ENCODE data around the gene WDR5B. TPM values are rescaled to one million over a fixed set of nuclear protein-coding genes. Genes with fewer than 3 reads are reported as not detected.
"Not testable (repeated sequence)": the region's sequence is repeated elsewhere in the genome, so short reads cannot be mapped to it uniquely, and the experiment has no call there.

The WDR5B gene
- total and polyA plus RNA-seq, 5 experiments from 2014 or later, result 1.2 to 12.7 (median 2.2) TPM

- Mint-ChIP-seq H3K4me1 (peaks cover 19 to 44% (median 37%) of the 10 kb centered on the region in 4 donors), H3K9me3 (no peaks in the 10 kb centered on the region), H3K4me3 (no peak overlapping the region), H3K36me3 (peaks cover 0 to 29% (median 0%) of the 10 kb centered on the region in 3 donors), H3K27ac (peak overlapping the region in 1 of 10 donors; percentile 80), H3K27me3 (no peaks in the 10 kb centered on the region)
- POLR2A ChIA-PET, result interaction anchor here (0.8 to 1.1 kb wide), 2 partner anchors 21 to 28 kb away, joined by 3 to 5 read pairs; no protein-coding TSS in a partner anchor
- no peak for ATAC-seq
- no peak for DNase-seq
Measured at GRCh38 chr3:122389197-122389596, 26.7 kb downstream of the WDR5B start.

- DNase-seq (no peak), ATAC-seq (no peak)
- no peak overlapping the region for H3K4me3 Mint-ChIP-seq
- H3K36me3 Mint-ChIP-seq, result peaks cover 0 to 20% (median 0%) of the 10 kb centered on the region in 3 donors
- POLR2A ChIA-PET, result no interaction called here
- H3K9me3 Mint-ChIP-seq, result no peaks in the 10 kb centered on the region
- peak overlapping the region in 2 of 10 donors; percentile 16 to 80 for H3K27ac Mint-ChIP-seq
- peaks cover 19 to 49% (median 44%) of the 10 kb centered on the region in 4 donors for H3K4me1 Mint-ChIP-seq
- H3K27me3 Mint-ChIP-seq, result no peaks in the 10 kb centered on the region
Measured at GRCh38 chr3:122387709-122388108, 28.2 kb downstream of the WDR5B start.

GRCh38 chr3:122383771-122384697, 31.8 kb downstream of the WDR5B start, which contains the start of gene FAM162A:
Gene FAM162A, plus strand, starts transcription at chr3:122384182. Its CDS starts 84 bp downstream, at chr3:122384266.
- POLR2A ChIA-PET, result interaction anchor here (0.6 to 3.9 kb wide), 16 partner anchors 9 to 1573 kb away, joined by 3 to 71 read pairs (median 6); partner anchors contain the start of genes DTX3L, EAF2, HCLS1 and HSPBAP1
- DNase-seq (peak; percentile 88 to 95 (median 92)), ATAC-seq (peak; percentile 94 to 95)
- H3K36me3 Mint-ChIP-seq, result peaks cover 0 to 20% (median 0%) of the 10 kb centered on the region in 3 donors
- H3K27me3 Mint-ChIP-seq, result no peaks in the 10 kb centered on the region
- H3K9me3 Mint-ChIP-seq, result no peaks in the 10 kb centered on the region
- H3K27ac Mint-ChIP-seq, result peak within 1 kb of the TSS; percentile 89 to 98 (median 96)
- H3K4me3 Mint-ChIP-seq, result peak within 1 kb of the TSS; percentile 90 to 97 (median 94)
- peaks cover 25 to 58% (median 47%) of the 10 kb centered on the region in 4 donors for H3K4me1 Mint-ChIP-seq

DNA sequence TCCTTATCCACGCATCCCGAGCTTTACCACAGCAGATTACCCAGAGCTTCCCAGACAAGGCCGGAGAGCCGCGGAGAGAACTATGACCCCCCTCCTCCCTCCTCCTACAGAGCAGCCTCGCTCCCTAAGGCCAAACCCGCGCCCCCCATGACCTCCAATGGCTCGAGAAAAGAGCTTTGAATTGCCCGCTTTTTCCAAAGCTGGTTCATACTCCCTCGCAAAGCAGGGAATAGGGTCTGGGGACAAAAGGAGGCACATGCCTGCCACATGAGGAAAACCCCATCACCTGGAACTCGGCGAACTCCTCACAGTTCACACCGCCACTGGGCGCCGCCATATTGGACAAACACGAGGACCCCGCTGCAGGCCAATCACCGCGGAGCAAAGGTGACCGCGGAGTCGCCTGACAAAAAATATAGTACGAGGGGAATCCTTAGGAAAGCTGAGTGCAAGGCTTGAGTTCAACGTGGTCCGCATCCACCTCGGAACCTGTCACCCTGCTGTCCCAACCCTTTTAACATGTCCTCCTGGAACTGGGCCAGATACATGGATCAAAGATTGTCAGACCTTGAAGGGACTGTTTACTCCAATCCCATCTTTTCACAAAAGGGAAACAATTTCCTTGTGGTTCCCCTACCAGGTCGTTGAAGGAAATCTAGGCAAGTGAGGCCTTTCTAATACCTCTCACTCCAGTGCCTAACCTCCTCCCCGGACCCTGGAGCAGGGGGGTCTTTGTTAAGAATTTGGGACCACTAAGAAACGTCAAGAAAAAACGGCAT, 32.8 kb downstream of the WDR5B start, which contains the start of gene MIX23:
TSS of gene MIX23 (minus strand) at position 344 of the 779 bp plus-strand sequence. CDS start at position 337, 7 bp downstream.
- POLR2A ChIA-PET, result interaction anchor here (1.0 to 3.9 kb wide), 6 partner anchors 10 to 548 kb away, joined by 3 to 71 read pairs (median 16); partner anchors contain the start of genes EAF2, IQCB1, KPNA1 and PARP14
- H3K27ac Mint-ChIP-seq, result peak within 1 kb of the TSS; percentile 89 to 98 (median 96)
- peak within 1 kb of the TSS; percentile 90 to 97 (median 94) for H3K4me3 Mint-ChIP-seq
- H3K36me3 Mint-ChIP-seq, result peaks cover 0 to 18% (median 0%) of the 10 kb centered on the region in 3 donors
- peaks cover 20 to 51% (median 42%) of the 10 kb centered on the region in 4 donors for H3K4me1 Mint-ChIP-seq
- H3K9me3 Mint-ChIP-seq, result no peaks in the 10 kb centered on the region
- DNase-seq (peak; percentile 71 to 90 (median 84)), ATAC-seq (peak; percentile 50 to 53)
- no peaks in the 10 kb centered on the region for H3K27me3 Mint-ChIP-seq

- POLR2A ChIA-PET, result no interaction called here
- Mint-ChIP-seq H3K4me1 (peaks cover 9 to 24% (median 11%) of the 10 kb centered on the region in 4 donors), H3K36me3 (peaks cover 0 to 19% (median 6%) of the 10 kb centered on the region in 3 donors), H3K27ac (no peak overlapping the region), H3K27me3 (no peaks in the 10 kb centered on the region), H3K9me3 (no peaks in the 10 kb centered on the region), H3K4me3 (no peak overlapping the region)
- ATAC-seq (no peak), DNase-seq (no peak)
Measured at GRCh38 chr3:122377975-122378374, 37.9 kb downstream of the WDR5B start.

DNA sequence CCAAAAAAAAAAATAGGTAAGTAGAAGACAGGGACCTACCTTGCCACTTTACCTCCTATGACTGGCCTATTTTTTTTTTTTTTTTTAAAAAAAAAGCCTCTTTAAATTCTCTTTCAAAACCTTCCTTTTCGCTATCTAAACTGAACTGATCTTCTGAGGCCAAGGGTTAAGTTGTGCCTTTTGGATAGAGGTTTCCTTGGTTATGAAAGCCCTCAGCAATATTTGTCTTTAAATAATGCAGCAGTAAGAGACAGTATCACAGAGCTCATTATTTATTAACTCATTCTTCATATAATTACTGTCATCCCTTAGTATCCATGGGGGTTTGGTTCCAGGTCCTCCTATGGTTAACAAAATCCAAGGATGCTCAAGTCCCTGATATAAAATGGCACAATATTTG, 41.8 kb downstream of the WDR5B start:
- POLR2A ChIA-PET, result interaction anchor here (1.5 kb wide), 1 partner anchor 10 kb away, joined by 3 read pairs; the partner anchor contains the start of gene FAM162A
- DNase-seq (no peak), ATAC-seq (no peak)
- Mint-ChIP-seq H3K4me3 (no peak overlapping the region), H3K36me3 (peaks cover 5 to 39% (median 15%) of the 10 kb centered on the region in 3 donors), H3K27me3 (no peaks in the 10 kb centered on the region), H3K4me1 (peaks cover 0 to 13% (median 7%) of the 10 kb centered on the region in 4 donors), H3K27ac (no peak overlapping the region), H3K9me3 (no peaks in the 10 kb centered on the region)

DNA sequence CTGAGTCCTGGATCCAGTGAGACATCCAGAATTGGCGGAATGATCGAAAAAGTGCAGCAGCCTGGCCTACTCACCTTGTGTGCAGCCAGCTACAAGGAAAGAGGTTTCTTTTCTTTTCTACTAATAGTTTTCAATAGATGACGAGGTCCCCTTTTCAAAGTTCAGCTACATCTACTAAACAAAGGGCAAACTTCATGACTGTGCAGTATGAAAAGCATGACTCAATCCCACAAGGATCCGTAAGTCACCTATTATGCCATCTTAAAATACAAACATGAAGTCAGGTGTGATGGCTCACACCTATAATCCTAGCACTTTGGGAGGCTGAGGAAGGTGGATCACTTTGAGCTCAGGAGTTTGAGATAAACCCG, 49.5 kb downstream of the WDR5B start:
- no peaks in the 10 kb centered on the region for H3K27me3 Mint-ChIP-seq
- DNase-seq (no peak), ATAC-seq (no peak)
- no peaks in the 10 kb centered on the region for H3K9me3 Mint-ChIP-seq
- H3K4me3 Mint-ChIP-seq, result no peak overlapping the region
- peaks cover 0 to 5% (median 2%) of the 10 kb centered on the region in 4 donors for H3K4me1 Mint-ChIP-seq
- POLR2A ChIA-PET, result no interaction called here
- H3K27ac Mint-ChIP-seq, result no peak overlapping the region
- H3K36me3 Mint-ChIP-seq, result peaks cover 10 to 80% (median 15%) of the 10 kb centered on the region in 3 donors

DNA sequence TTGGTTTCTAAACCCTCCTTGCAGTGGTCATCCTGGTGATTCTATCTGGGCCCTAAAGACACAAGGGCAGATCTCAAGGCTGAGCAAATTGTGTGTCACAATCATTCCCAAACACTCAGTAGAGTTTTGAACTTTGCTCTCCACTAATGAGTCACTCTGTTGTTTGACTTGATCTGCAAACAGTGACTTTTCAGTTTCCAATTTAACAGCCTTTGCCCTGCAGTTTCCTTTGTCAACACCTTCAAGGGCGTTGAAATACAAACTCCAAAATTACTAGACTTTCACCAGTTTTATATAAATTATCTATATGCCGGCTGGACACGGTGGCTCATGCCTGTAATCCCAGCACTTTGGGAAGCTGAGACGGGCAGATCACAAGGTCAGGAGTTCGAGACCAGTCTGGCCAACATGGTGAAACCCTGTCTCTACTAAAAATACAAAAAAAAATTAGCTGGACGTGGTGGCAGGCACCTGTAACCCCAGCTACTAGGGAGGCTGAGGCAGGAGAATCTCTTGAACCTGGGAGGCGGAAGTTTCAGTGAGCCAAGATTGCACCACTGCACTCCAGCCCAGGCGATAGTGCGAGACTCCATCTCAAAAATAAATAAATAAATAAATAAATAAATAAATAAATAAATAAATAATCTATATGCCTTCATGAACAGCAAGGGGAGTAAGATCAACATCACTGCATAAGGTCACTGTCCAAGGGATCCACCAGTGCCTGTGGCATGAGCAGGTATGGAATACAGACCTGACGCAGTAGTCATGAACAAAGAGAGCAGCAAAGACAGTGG, 50.1 kb downstream of the WDR5B start:
- DNase-seq, POLR2A ChIA-PET, ATAC-seq, H3K4me1 Mint-ChIP-seq, H3K27me3 Mint-ChIP-seq, H3K4me3 Mint-ChIP-seq, H3K9me3 Mint-ChIP-seq, H3K27ac Mint-ChIP-seq: not testable (repeated sequence)
- H3K36me3 Mint-ChIP-seq, result peaks cover 6 to 78% (median 11%) of the 10 kb centered on the region in 3 donors

DNA sequence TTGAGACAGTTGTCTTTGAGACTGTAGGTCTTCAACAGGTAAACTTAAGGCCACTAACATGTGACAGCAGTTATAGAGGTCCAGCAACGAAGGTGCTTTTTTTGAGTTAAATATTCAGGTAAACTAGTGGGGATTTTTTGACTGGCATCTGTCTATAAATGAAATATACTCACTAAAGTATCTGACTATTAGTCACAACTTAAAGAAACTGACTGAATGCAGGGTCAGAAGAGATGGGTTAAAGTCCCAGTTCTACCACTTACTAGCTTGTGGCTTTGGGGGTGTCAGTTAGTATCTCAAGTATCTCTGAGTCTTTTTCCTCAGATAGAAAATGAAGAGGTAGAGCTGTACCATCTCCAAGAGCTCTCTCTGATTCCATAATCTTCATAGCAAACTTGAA, 50.8 kb downstream of the WDR5B start:
- H3K4me1 Mint-ChIP-seq, result no peaks in the 10 kb centered on the region
- no peak overlapping the region for H3K4me3 Mint-ChIP-seq
- no peaks in the 10 kb centered on the region for H3K27me3 Mint-ChIP-seq
- ATAC-seq (no peak), DNase-seq (no peak)
- no peaks in the 10 kb centered on the region for H3K9me3 Mint-ChIP-seq
- no peak overlapping the region for H3K27ac Mint-ChIP-seq
- POLR2A ChIA-PET, result no interaction called here
- H3K36me3 Mint-ChIP-seq, result peaks cover 6 to 77% (median 10%) of the 10 kb centered on the region in 3 donors

DNA sequence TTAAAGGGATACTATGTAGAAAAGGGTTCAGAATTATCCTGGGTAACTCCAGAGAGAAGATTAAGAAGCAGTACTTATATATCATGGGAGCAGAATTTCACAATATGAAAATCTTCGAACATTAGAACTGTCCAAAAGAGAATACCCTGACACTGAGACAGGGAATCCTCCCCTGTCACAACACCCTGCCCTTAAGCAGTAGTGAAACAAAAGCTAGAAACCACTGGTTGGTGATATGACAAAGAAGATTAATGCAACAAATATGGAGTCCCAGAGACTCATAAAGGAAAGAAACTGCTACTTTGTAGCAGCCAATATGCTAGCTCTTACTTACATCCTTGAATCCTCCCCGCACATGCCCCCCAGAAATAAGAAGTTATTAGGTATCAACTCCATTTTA, 51.4 kb downstream of the WDR5B start:
- Mint-ChIP-seq H3K9me3 (no peaks in the 10 kb centered on the region), H3K27me3 (no peaks in the 10 kb centered on the region), H3K4me1 (no peaks in the 10 kb centered on the region), H3K4me3 (no peak overlapping the region), H3K27ac (peak overlapping the region in 1 of 10 donors; percentile 63), H3K36me3 (peaks cover 6 to 76% (median 9%) of the 10 kb centered on the region in 3 donors)
- DNase-seq (no peak), ATAC-seq (no peak)
- POLR2A ChIA-PET, result no interaction called here
